H1 (cell line): ENCODE measurements around the gene MZT2A.
"Not testable (repeated sequence)": the region's sequence is repeated elsewhere in the genome, so short reads cannot be mapped to it uniquely, and the experiment has no call there.

Experiments used
- CHD7 ChIP-seq: fragments of 300-600 bp; sonication (generic); IDR thresholded peaks from 2 replicates; pipeline ENCODE4 v1.7.1; 2012; ENCODE audit warnings: low read length, moderate library complexity, mild to moderate bottlenecking, inconsistent platforms; ENCODE audit not compliant: insufficient replicate concordance
- CTCF ChIP-seq, 3 experiments: IDR thresholded peaks; 1 replicate in 2 of 3; 2 replicates in 1 of 3; pipeline versions ENCODE4 v1.5.1 to v1.6.1; 2011; ENCODE audit warnings: low read length in 3 of 3, mild to moderate bottlenecking in 3 of 3, inconsistent platforms in 2 of 3, low read depth in 1 of 3, moderate library complexity in 1 of 3; ENCODE audit not compliant: insufficient read depth in 1 of 3; ENCODE audit errors: control extremely low read depth in 1 of 3
- HDAC2 ChIP-seq, 2 experiments: fragments of 300-600 bp in 1 of 2; sonication (generic) in 1 of 2; IDR thresholded peaks; 2 replicates each; pipeline ENCODE4 v1.6.1; 2011 to 2012; ENCODE audit warnings: low read depth in 2 of 2, low read length in 2 of 2, mild to moderate bottlenecking in 2 of 2, moderate library complexity in 2 of 2, borderline replicate concordance in 1 of 2, inconsistent platforms in 1 of 2
- JUN ChIP-seq: IDR thresholded peaks from 2 replicates; pipeline ENCODE4 v1.6.1; 2011; ENCODE audit warnings: low read depth, mild to moderate bottlenecking, improper control_type of control experiment, low read length
- JUND ChIP-seq: IDR thresholded peaks from 2 replicates; pipeline ENCODE4 v1.6.1; 2011; ENCODE audit warnings: mild to moderate bottlenecking, improper control_type of control experiment, low read length
- NANOG ChIP-seq: IDR thresholded peaks from 2 replicates; pipeline ENCODE4 v1.6.1; 2011; ENCODE audit warnings: low read length, low read depth, mild to moderate bottlenecking, inconsistent platforms; ENCODE audit not compliant: insufficient read depth, poor library complexity, severe bottlenecking
- POLR2A ChIP-seq, 2 experiments: IDR thresholded peaks; 1 replicate in 1 of 2; 2 replicates in 1 of 2; pipeline ENCODE4 v1.6.1; 2011; ENCODE audit warnings: low read depth in 2 of 2, low read length in 2 of 2, mild to moderate bottlenecking in 2 of 2; ENCODE audit errors: control extremely low read depth in 1 of 2
- SIN3A ChIP-seq, 2 experiments: IDR thresholded peaks in 1 of 2; conservative IDR thresholded peaks in 1 of 2; 2 replicates each; pipeline ENCODE4 v1.6.1; 2011 to 2012; ENCODE audit warnings: low read length in 2 of 2, improper control_type of control experiment in 1 of 2, low read depth in 1 of 2, mild to moderate bottlenecking in 1 of 2
- SIX5 ChIP-seq: IDR thresholded peaks from 2 replicates; pipeline ENCODE4 v1.6.1; 2011; ENCODE audit warnings: mild to moderate bottlenecking, low read depth, low read length
- SRF ChIP-seq: IDR thresholded peaks from 2 replicates; pipeline ENCODE4 v1.6.1; 2011; ENCODE audit warnings: mild to moderate bottlenecking, low read depth, low read length, moderate library complexity
- SUZ12 ChIP-seq: fragments of 200-600 bp; sonication (generic); IDR thresholded peaks from 2 replicates; pipeline ENCODE4 v1.6.1; 2012; ENCODE audit warnings: mild to moderate bottlenecking, inconsistent platforms, low read length, moderate library complexity, mixed read lengths
- TAF1 ChIP-seq: IDR thresholded peaks from 2 replicates; pipeline ENCODE4 v1.6.1; 2011; ENCODE audit warnings: mild to moderate bottlenecking, low read depth, low read length
- TEAD4 ChIP-seq: IDR thresholded peaks from 2 replicates; pipeline ENCODE4 v1.6.1; 2012; ENCODE audit warnings: low read depth, low read length, inconsistent platforms, mixed read lengths
- USF2 ChIP-seq: IDR thresholded peaks from 2 replicates; pipeline ENCODE4 v1.6.1; 2011; ENCODE audit warnings: low read length, improper control_type of control experiment

- TF ChIP-seq CTCF (IDR thresholded peaks at IDR 0.05; ENCODE audit: control extremely low read depth in 1 of 3, insufficient read depth in 1 of 3, low read depth in 1 of 3, low read length in 3 of 3); POLR2A (IDR thresholded peaks at IDR 0.05; ENCODE audit: control extremely low read depth in 1 of 2, low read depth in 2 of 2, low read length in 2 of 2); SIN3A (conservative IDR thresholded peaks at IDR 0.05 in 1 of 2, IDR thresholded peaks at IDR 0.05 in 1 of 2; ENCODE audit: low read depth in 1 of 2, low read length in 2 of 2); TAF1; SIX5; JUN; JUND; TEAD4; CHD7; USF2; SUZ12; SRF; HDAC2 (IDR thresholded peaks at IDR 0.05; ENCODE audit: borderline replicate concordance in 1 of 2, low read depth in 2 of 2, low read length in 2 of 2); NANOG: not testable (repeated sequence)
These were observed 42.8 kb upstream of the MZT2A start for GRCh38 chr2:131534965-131535364.
